GM12878 (cell line): ENCODE results near the gene NPHS1. TPM values are rescaled to one million over a fixed set of nuclear protein-coding genes. Genes with fewer than 3 reads are reported as not detected.

Experiments
- ATAC-seq: fragments of 200-7000 bp; cut with Tn5 transposase; 3 replicates; pipeline ENCODE4 v1.9.1; 2020; ENCODE audit warnings: mild to moderate bottlenecking, moderate library complexity
- BruUV-seq: library from RNA; stranded (reverse); fragments of 400-500 nt; replicated peaks from 2 replicates; lab custom pipeline; 2021; lab: Mats Ljungman, UMichigan
- CTCF ChIA-PET: fragments of 300-600 bp; sonication (Branson Sonifier 250); formaldehyde crosslinking; extraction: SDS; loops from one replicate; lab custom pipeline; 2021; ENCODE audit warnings: inconsistent platforms; lab: Yijun Ruan, JAX
- POLR2A ChIA-PET: fragments of 350-600 bp; formaldehyde crosslinking; extraction: SDS; loops from one replicate; lab custom pipeline; 2021; ENCODE audit warnings: inconsistent platforms; lab: Charles Lee
- RAD21 ChIA-PET: fragments of 300-600 bp; sonication (Branson Sonifier 250); formaldehyde crosslinking; loops from one replicate; lab custom pipeline; 2023; ENCODE audit warnings: antibody characterized with exemption; ENCODE audit not compliant: unreplicated experiment; lab: Charles Lee
- SMC1A ChIA-PET: fragments of 300-600 bp; sonication (Branson Sonifier 250); formaldehyde crosslinking; loops from one replicate; lab custom pipeline; 2023; ENCODE audit not compliant: unreplicated experiment, uncharacterized antibody; lab: Charles Lee
- DNase-seq: peaks from one replicate; pipeline ENCODE4 v3.0.0-alpha.2; 2011; ENCODE audit warnings: low read depth, low spot score
- FAIRE-seq: peaks from 3 replicates; lab custom pipeline; 2011; peaks lifted over from hg19 to GRCh38; lab: Jason Lieb, UNC
- H2AFZ ChIP-seq: 2 replicates; pipeline ENCODE4 v1.6.0; 2011; ENCODE audit warnings: low read depth, low read length, control low read depth; ENCODE audit not compliant: control insufficient read depth
- H3K27ac ChIP-seq: 2 replicates; pipeline ENCODE4 v1.5.1; 2011; ENCODE audit warnings: control low read depth; ENCODE audit not compliant: control insufficient read depth, insufficient read depth
- H3K27me3 ChIP-seq, 2 experiments: replicated peaks in 1 of 2; 2 replicates each; pipeline versions ENCODE4 v1.6.0 to v1.6.1; 2011; ENCODE audit warnings: low read length in 1 of 2; ENCODE audit not compliant: control insufficient read depth in 2 of 2, insufficient read depth in 2 of 2
- H3K36me3 ChIP-seq, 2 experiments: 2 replicates each; pipeline ENCODE4 v1.5.1; 2011; ENCODE audit warnings: low read length in 1 of 2; ENCODE audit not compliant: control insufficient read depth in 2 of 2, insufficient read depth in 2 of 2
- H3K4me1 ChIP-seq: 2 replicates; pipeline ENCODE4 v1.6.1; 2011; ENCODE audit warnings: mild to moderate bottlenecking, low read length, moderate library complexity, mixed read lengths; ENCODE audit not compliant: control insufficient read depth, insufficient read depth
- H3K4me2 ChIP-seq: 2 replicates; pipeline ENCODE4 v1.6.0; 2011; ENCODE audit warnings: control low read depth; ENCODE audit not compliant: control insufficient read depth, insufficient read depth
- H3K4me3 ChIP-seq: fragments of 200-600 bp; sonication (generic); 2 replicates; pipeline ENCODE4 v1.5.1; 2016
- H3K79me2 ChIP-seq: 2 replicates; pipeline ENCODE4 v1.6.0; 2011; ENCODE audit warnings: low read length; ENCODE audit not compliant: control insufficient read depth, insufficient read depth
- H3K9ac ChIP-seq: 2 replicates; pipeline ENCODE4 v1.8.0; 2011; ENCODE audit warnings: low read length, control low read depth, mixed read lengths; ENCODE audit not compliant: control insufficient read depth, insufficient read depth
- H3K9me3 ChIP-seq: replicated peaks from 3 replicates; pipeline ENCODE4 v1.5.1; 2011; ENCODE audit warnings: mild to moderate bottlenecking, low read length; ENCODE audit not compliant: control insufficient read depth, insufficient read depth
- H4K20me1 ChIP-seq: 2 replicates; pipeline ENCODE4 v1.6.0; 2011; ENCODE audit not compliant: control insufficient read depth, insufficient read depth
- ATF7 ChIP-seq: fragments of 450-650 bp; IDR thresholded peaks from 2 replicates; pipeline ENCODE4 v1.6.1; 2016; ENCODE audit warnings: low read depth, mild to moderate bottlenecking
- CBX3 ChIP-seq: fragments of 200-600 bp; sonication (generic); IDR thresholded peaks from 2 replicates; pipeline ENCODE4 v1.6.1; 2016; ENCODE audit warnings: low read depth, borderline replicate concordance
- IKZF2 ChIP-seq, 2 experiments: fragments of 450-650 bp; IDR thresholded peaks; 2 replicates each; pipeline ENCODE4 v1.6.1; 2017; ENCODE audit warnings: mild to moderate bottlenecking in 2 of 2, moderate library complexity in 2 of 2
- KDM1A ChIP-seq: fragments of 200-600 bp; sonication (generic); IDR thresholded peaks from 2 replicates; pipeline ENCODE4 v1.6.1; 2016; ENCODE audit warnings: borderline replicate concordance
- MLLT1 ChIP-seq: fragments of 450-650 bp; IDR thresholded peaks from 2 replicates; pipeline ENCODE4 v1.6.1; 2016; ENCODE audit warnings: mild to moderate bottlenecking
- MYC ChIP-seq: IDR thresholded peaks from 2 replicates; pipeline ENCODE4 v1.6.1; 2011; ENCODE audit warnings: mild to moderate bottlenecking, low read length, moderate library complexity, inconsistent platforms; ENCODE audit not compliant: insufficient read depth, insufficient replicate concordance, insufficient read length, severe bottlenecking
- NFXL1 ChIP-seq: fragments of 450-650 bp; IDR thresholded peaks from 2 replicates; pipeline ENCODE4 v1.6.1; 2017; ENCODE audit warnings: antibody characterized with exemption, mild to moderate bottlenecking, borderline replicate concordance
- NR2C1 ChIP-seq: fragments of 450-650 bp; IDR thresholded peaks from 2 replicates; pipeline ENCODE4 v1.6.1; 2017; ENCODE audit warnings: antibody characterized with exemption, mild to moderate bottlenecking, moderate library complexity
- PAX8 ChIP-seq: fragments of 450-650 bp; IDR thresholded peaks from 2 replicates; pipeline ENCODE4 v1.6.1; 2017; ENCODE audit warnings: mild to moderate bottlenecking, moderate library complexity
- POLR2A ChIP-seq: IDR thresholded peaks from 2 replicates; pipeline ENCODE4 v1.6.1; 2011; ENCODE audit warnings: low read depth, mild to moderate bottlenecking, low read length
- RBBP5 ChIP-seq: fragments of 200-600 bp; sonication (generic); conservative IDR thresholded peaks from 2 replicates; pipeline ENCODE4 v1.6.1; 2016
- SUZ12 ChIP-seq: fragments of 200-600 bp; sonication (generic); IDR thresholded peaks from one replicate; pipeline ENCODE4 v1.6.1; 2018; ENCODE audit warnings: antibody characterized with exemption, mild to moderate bottlenecking; ENCODE audit not compliant: unreplicated experiment
- USF2 ChIP-seq: IDR thresholded peaks from 2 replicates; pipeline ENCODE4 v1.6.1; 2011; ENCODE audit warnings: low read depth, low read length, improper control_type of control experiment, borderline replicate concordance
- YY1 ChIP-seq: IDR thresholded peaks from 2 replicates; pipeline ENCODE4 v1.6.1; 2011; ENCODE audit warnings: low read depth, mild to moderate bottlenecking, low read length
- ZNF24 ChIP-seq: fragments of 450-650 bp; IDR thresholded peaks from 2 replicates; pipeline ENCODE4 v1.6.1; 2017; ENCODE audit warnings: antibody characterized with exemption, mild to moderate bottlenecking
- WGBS: methylation state at CpG from one replicate; pipeline ENCODE4 v1.1.6; 2016; ENCODE audit warnings: low lambda C conversion rate; ENCODE audit not compliant: insufficient replicate concordance, insufficient coverage; ENCODE audit errors: missing lambda C conversion rate; 5-methylcytosine and 5-hydroxymethylcytosine counted together
- in situ Hi-C: fragments of 300-500 bp; cut with MboI; formaldehyde crosslinking; loops from 9 replicates; pipeline ENCODE4 v1.14.3; 2018; ENCODE audit warnings: mixed read lengths
- intact Hi-C: fragments of 100-400 bp; cut with micrococcal nuclease; formaldehyde crosslinking; loops from one replicate; pipeline ENCODE4 v1.14.2; 2022; ENCODE audit not compliant: unreplicated experiment
- polyA plus RNA-seq, 11 experiments: library from polyadenylated mRNA; depleted of rRNA in 4 of 11; unstranded in 6 of 11; stranded (reverse) in 5 of 11; fragments of >200 nt; fragmentation: Nextera tagmentation in 4 of 11; fragmentation: Illumina TruSeq in 1 of 11; extraction: Ambion mirVana in 4 of 11; extraction: Trizol in 1 of 11; gene quantifications; 1 replicate in 1 of 11; 2 replicates in 10 of 11; pipeline versions ENCODE4 v1.2.1 to v1.2.3, GENCODE V29; 2011 to 2016; ENCODE audit warnings: inconsistent platforms in 2 of 11, missing spikeins in 2 of 11, low read depth in 1 of 11
- total RNA-seq, 4 experiments: library from RNA; depleted of rRNA in 3 of 4; stranded (reverse); fragments of >200 nt in 3 of 4; fragmentation: Illumina TruSeq in 1 of 4; extraction: Trizol in 1 of 4; gene quantifications; 2 replicates each; pipeline versions ENCODE4 v1.2.1 to v1.2.3, GENCODE V29; 2013 to 2021

Gene NPHS1
- total and polyA plus RNA-seq, 10 of the 15 experiments (the other 5 are each of a cell fraction or from before 2014, with no cell fraction given), result not detected

GRCh38 chr19:35781650-35782049 is 70.7 kb downstream of the NPHS1 start:
- FAIRE-seq, result no peak
- RAD21 ChIA-PET, result no interaction called here
- in situ Hi-C loops, result no loop called here

GRCh38 chr19:35780717-35781116 is 71.6 kb downstream of the NPHS1 start:
- ChIA-PET CTCF (no interaction called here), RAD21 (interaction anchor here (0.5 kb wide), 1 partner anchor 69 kb away, joined by 3 read pairs; no protein-coding TSS in a partner anchor), SMC1A (no interaction called here), POLR2A (interaction anchor here (1.6 kb wide), 1 partner anchor 33 kb away, joined by 4 read pairs; the partner anchor contains the start of gene LIN37)
- no peaks in the 10 kb centered on the region for H3K4me1 ChIP-seq
- H3K9me3 ChIP-seq, result no peaks in the 10 kb centered on the region
- H3K4me3 ChIP-seq, result no peak overlapping the region
- H3K9ac ChIP-seq, result no peak overlapping the region
- no peak overlapping the region for H3K4me2 ChIP-seq
- H4K20me1 ChIP-seq, result no peaks in the 10 kb centered on the region
- DNase-seq (no peak), FAIRE-seq (no peak), ATAC-seq (no peak)
- WGBS, result 90% methylated on average over 20 of the region's 20 CpGs
- intact Hi-C loops (no loop called here), in situ Hi-C loops (no loop called here)
- no peak for TF ChIP-seq NR2C1
- TF ChIP-seq ATF7, result no peak
- no peak for TF ChIP-seq NFXL1
- TF ChIP-seq YY1, result no peak
- TF ChIP-seq SUZ12, result no peak
- TF ChIP-seq MYC, result no peak
- TF ChIP-seq USF2, result no peak
- no peak for TF ChIP-seq KDM1A
- no peak for TF ChIP-seq CBX3
- no peak for TF ChIP-seq PAX8
- BruUV-seq, result no TSS peak
- H3K79me2 ChIP-seq, result no peaks in the 10 kb centered on the region
- no peak overlapping the region for H2AFZ ChIP-seq
- no peak overlapping the region for H3K27ac ChIP-seq
- H3K27me3 ChIP-seq, result no peaks in the 10 kb centered on the region
- no peaks in the 10 kb centered on the region; a peak in 1 of 4 replicates for H3K36me3 ChIP-seq

More at GRCh38 chr19:35781650-35782049, 70.7 kb downstream of the NPHS1 start:
- Histone ChIP-seq H3K9me3 (no peaks in the 10 kb centered on the region), H3K79me2 (no peaks in the 10 kb centered on the region), H3K27ac (no peak overlapping the region), H3K4me1 (no peaks in the 10 kb centered on the region), H3K4me2 (no peak overlapping the region), H3K4me3 (no peak overlapping the region), H2AFZ (no peak overlapping the region), H3K27me3 (no peaks in the 10 kb centered on the region), H3K36me3 (no peaks in the 10 kb centered on the region; a peak in 1 of 4 replicates), H3K9ac (no peak overlapping the region), H4K20me1 (no peaks in the 10 kb centered on the region)
- ChIA-PET POLR2A (no interaction called here), SMC1A (no interaction called here), CTCF (no interaction called here)
- DNase-seq (no peak), ATAC-seq (no peak)
- 91% methylated on average over 9 of the region's 9 CpGs for WGBS
- no TSS peak for BruUV-seq
- TF ChIP-seq POLR2A (no peak), RBBP5 (no peak), IKZF2 (IDR thresholded peaks at IDR 0.05) (no peak), ZNF24 (no peak), MLLT1 (no peak)
- intact Hi-C loops, result no loop called here
